Adrenal gland (tissue), 5 donors: Measurements from ENCODE around the gene FBXO8.

ENCODE experiments used
- POLR2A ChIP-seq, 2 donors: fragments of 450-650 bp; IDR thresholded peaks; one replicate each; pipeline ENCODE4 v1.6.1; 2017; ENCODE audit warnings: antibody characterized with exemption in 2 of 2, mild to moderate bottlenecking in 2 of 2, moderate library complexity in 1 of 2
- TF ChIP-seq, protein P1 (sequence below), 6 experiments: fragments of 450-650 bp in 4 of 6; fragments of 200-600 bp in 2 of 6; sonication (generic) in 1 of 6; IDR thresholded peaks; 1 replicate in 5 of 6; 2 replicates in 1 of 6; pipeline versions ENCODE4 v1.5.1 to v1.8.0; 2016 to 2021; ENCODE audit warnings: antibody characterized with exemption in 6 of 6, mild to moderate bottlenecking in 2 of 6, moderate library complexity in 1 of 6
- donor health status: DM: no; HTN: no; CAD: no.

DNA sequence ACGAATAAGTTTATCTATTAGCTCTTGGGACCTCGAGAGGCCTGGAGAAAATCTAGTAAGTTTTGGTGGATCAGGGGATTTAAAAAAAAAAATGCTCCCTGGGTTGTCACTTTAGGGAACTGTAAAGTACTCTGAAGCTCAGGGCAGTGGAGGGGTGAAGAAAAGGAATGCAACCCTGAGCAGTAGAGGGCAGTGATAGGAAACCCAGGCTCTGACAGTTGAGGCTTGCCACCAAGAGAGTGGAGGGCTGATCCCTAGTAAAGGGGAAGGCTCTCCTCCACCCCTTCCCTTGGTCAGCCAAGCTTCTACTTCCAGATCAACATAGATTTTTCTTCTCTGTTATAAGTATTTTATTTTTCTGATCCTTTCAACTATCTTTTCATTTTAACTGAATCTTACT lies 73.1 kb downstream of the FBXO8 start:
- TF ChIP-seq, protein P1, sequence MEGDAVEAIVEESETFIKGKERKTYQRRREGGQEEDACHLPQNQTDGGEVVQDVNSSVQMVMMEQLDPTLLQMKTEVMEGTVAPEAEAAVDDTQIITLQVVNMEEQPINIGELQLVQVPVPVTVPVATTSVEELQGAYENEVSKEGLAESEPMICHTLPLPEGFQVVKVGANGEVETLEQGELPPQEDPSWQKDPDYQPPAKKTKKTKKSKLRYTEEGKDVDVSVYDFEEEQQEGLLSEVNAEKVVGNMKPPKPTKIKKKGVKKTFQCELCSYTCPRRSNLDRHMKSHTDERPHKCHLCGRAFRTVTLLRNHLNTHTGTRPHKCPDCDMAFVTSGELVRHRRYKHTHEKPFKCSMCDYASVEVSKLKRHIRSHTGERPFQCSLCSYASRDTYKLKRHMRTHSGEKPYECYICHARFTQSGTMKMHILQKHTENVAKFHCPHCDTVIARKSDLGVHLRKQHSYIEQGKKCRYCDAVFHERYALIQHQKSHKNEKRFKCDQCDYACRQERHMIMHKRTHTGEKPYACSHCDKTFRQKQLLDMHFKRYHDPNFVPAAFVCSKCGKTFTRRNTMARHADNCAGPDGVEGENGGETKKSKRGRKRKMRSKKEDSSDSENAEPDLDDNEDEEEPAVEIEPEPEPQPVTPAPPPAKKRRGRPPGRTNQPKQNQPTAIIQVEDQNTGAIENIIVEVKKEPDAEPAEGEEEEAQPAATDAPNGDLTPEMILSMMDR (IDR thresholded peaks at IDR 0.05), result no peak
- TF ChIP-seq POLR2A (IDR thresholded peaks at IDR 0.05), result no peak
